HCEC 1CT (cell line): ENCODE measurements around the gene SLC2A6.
A peak's percentile ranks its signal among the peaks of the same experiment; 100 is the strongest.
"Not testable (repeated sequence)": the region's sequence is repeated elsewhere in the genome, so short reads cannot be mapped to it uniquely, and the experiment has no call there.

Experiments
- DNase-seq: peaks from one replicate; pipeline ENCODE4 v3.0.0-alpha.2; 2017

Gene SLC2A6

DNA sequence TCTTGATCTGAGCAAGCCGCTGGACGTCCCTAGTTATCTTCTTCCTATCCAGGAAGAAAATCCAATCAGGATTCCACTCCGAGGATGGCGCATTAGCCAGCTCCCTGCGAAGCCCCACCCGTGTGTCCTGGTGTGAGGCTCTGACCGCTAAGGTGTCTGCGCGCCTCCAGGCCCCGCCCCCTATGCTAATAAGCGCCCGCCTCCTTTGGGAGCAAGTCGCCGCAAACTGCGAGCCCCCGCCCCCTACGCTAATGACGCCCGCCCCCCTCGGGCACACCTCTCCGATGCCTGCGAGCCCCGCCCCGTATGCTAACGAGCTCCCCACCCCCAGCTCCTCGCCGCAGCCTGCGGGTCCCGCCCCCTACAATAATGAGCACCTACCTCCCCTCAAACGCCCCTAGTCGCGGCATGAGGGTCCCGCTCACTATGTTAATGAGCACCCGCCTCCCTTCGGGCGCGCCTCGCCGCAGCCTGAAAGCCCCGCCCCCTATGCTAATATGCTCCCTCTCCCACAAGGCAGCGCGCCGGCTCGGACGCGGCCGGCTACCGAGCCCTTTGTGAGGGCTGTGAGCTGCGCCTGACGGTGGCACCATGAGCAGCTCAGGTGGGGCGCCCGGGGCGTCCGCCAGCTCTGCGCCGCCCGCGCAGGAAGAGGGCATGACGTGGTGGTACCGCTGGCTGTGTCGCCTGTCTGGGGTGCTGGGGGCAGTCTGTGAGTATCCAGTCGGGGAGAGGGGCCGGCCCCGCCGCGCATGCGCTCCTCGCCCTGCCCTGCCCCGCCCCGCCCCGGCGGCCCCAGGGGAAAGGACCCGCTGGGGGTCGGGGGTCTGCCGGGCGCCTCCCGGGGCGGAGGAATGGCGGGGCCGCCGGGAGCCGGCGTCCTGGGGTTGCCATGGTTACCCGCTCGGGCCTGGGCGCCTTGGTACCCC, 19.2 kb downstream of the SLC2A6 start, which contains the start of gene CACFD1:
Gene CACFD1, plus strand, starts transcription at position 503 of the 929 bp plus-strand sequence. Its CDS starts 89 bp downstream, at position 592.
- DNase-seq, result peak; percentile 88

DNA sequence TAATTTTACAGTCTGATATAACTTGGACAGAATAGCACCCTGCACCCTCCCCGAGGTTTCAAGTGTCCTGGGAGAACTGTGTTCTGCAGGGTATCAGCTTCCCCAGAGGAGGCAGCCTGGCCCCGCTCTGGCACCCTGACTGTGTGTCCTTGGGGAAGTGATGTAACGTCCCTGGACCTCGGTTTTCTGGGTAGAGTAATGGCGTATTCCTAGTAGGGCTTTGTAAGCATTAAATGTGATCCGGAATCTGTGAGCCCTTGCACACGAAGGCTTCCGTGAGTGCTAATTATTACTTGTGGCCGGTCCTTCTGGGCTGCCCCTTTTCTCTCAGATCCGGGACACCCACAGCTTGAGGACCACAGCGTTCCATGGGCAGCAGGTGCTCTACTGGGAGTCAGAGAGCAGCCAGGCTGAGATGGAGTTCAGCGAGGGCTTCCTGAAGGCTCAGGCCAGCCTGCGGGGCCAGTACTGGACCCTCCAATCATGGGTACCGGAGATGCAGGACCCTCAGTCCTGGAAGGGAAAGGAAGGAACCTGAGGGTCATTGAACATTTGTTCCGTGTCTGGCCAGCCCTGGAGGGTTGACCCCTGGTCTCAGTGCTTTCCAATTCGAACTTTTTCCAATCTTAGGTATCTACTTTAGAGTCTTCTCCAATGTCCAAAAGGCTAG, 20.1 kb downstream of the SLC2A6 start:
- DNase-seq, result no peak

DNA sequence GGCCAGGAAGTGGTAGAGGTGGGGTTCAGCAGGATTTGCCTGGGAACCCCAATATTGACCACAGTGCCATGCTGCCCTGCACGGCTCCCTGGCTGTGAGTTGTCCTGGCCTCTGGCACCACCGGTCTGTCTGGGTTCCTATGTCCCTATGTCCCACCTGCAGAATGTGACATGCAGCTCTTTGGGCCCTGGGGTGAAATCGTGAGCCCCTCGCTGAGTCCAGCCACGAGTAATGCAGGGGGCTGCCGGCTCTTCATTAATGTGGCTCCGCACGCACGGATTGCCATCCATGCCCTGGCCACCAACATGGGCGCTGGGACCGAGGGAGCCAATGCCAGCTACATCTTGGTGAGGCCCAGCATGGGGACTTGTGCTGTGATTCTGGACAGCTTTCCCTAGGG, 21.2 kb downstream of the SLC2A6 start:
- DNase-seq, result no peak

DNA sequence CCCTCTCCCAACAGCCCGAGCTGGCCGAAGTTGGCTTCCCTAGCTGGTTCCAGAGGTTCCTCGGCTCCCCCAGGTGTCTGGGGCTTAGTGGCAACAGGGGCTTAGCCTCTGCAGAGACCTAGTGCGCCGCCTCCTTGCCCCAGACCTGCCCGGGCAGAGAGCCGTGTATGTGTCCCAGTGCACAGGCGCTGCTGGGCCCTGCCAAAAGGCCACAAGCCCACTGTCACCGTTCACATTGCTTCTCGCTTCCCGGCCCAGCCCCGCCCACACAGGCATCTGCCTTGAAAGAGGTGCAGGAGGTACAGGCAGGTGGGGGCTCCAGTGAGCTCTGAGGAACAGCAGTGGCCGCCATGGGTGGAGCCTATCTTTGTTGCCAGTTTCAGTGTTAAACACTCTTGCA, 21.7 kb downstream of the SLC2A6 start:
- no peak for DNase-seq

DNA sequence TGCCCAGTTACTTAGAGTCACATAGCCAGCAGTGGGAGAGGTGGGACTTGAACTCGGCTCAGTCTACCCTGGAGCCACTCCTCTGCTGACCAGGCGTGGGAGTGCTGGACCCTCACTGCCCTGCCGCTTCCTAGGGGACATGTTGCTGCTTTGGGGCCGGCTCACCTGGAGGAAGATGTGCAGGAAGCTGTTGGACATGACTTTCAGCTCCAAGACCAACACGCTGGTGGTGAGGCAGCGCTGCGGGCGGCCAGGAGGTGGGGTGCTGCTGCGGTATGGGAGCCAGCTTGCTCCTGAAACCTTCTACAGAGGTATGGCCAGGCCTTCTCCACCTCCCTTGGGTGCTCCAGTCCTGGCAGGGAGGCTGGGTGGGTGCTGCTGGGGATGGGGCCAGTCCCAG, 22.5 kb downstream of the SLC2A6 start:
- no peak for DNase-seq

DNA sequence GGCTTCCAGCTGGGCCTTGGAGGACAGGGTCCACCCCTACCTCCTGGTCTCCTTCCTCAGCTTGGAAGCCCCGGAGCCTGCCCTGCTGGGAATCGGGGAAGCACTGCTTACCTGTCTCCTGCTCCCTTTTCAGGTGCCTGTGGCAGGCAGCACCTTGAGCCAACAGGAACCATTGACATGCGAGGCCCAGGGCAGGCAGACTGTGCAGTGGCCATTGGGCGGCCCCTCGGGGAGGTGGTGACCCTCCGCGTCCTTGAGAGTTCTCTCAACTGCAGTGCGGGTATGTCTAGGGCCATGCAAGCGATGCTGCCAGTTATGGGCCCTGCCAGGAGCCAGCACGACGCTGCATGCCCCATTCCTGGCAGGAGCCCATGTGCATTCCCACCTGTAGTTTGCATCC, 23.0 kb downstream of the SLC2A6 start:
- no peak for DNase-seq

DNA sequence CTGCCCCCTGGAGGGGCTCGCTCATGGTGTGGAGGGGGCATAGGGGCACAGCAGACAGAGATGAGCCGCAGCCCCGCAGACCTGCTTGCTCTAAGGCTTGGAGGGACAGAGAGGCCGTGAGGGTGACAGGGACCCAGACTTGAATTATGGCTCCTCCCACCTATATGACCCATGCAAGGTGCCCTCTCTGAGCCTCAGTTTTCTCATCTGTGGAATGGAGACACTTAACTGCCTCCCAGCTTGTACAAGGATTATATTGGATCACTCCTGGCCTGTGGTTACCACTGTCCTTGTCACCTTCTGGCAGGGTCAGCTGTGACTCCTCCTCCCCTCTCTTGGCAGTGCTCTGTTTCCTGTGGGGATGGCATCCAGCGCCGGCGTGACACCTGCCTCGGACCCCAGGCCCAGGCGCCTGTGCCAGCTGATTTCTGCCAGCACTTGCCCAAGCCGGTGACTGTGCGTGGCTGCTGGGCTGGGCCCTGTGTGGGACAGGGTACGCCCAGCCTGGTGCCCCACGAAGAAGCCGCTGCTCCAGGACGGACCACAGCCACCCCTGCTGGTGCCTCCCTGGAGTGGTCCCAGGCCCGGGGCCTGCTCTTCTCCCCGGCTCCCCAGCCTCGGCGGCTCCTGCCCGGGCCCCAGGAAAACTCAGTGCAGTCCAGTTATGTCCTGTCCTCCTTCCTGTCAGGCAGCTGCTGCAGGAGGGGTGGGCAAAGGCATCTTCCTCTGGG, 23.8 kb downstream of the SLC2A6 start:
- DNase-seq, result no peak

DNA sequence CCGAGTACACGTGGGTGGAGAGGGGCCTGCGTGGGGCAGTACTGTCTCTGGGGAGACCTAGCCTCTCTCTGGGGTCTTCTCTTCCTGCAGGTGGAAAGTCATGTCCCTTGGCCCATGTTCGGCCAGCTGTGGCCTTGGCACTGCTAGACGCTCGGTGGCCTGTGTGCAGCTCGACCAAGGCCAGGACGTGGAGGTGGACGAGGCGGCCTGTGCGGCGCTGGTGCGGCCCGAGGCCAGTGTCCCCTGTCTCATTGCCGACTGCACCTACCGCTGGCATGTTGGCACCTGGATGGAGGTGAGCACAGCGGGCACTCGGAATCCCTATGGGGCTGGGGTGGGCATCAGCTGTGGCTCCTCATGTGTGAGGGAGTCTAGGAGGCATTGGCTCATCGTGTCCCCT, 24.6 kb downstream of the SLC2A6 start:
- DNase-seq, result no peak

DNA sequence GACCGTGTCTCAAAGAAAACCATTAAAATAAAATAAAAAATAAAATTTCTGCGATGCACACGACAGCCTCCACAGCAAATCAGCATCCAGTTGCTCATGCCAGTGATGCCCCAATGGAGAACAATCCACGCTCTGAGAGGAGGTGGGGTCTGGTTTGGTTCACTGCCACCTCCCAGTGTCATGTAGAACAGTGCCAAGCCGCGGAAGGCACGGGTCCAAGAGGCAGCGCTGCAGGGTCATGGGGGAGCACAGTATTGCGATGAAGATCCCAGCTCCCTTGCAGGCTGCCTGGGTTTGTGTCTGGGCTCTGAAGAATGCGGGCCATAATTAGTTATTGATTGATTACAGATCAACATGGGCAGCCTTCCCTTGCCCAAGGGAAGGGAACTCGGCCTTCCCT, 25.2 kb downstream of the SLC2A6 start:
- no peak for DNase-seq

DNA sequence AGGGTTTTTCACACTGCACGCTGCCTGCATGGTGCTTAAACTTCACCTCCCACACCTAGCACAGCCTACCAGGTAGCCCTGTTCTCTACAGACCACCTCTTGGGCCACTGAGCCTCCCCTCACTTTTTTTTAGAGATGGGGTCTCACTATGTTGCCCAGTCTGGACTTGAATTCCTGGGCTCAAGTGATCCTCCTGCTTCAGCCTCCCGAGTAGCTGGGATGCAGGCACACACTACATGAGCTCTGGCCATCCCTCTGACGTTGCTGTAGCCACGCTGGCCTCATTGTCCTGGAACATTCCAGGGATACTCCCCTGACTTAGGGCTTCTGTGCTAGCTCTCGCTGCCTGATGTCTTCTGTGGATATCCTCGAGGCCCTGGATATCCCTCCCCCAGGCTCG, 26.3 kb downstream of the SLC2A6 start:
- DNase-seq, result no peak

DNA sequence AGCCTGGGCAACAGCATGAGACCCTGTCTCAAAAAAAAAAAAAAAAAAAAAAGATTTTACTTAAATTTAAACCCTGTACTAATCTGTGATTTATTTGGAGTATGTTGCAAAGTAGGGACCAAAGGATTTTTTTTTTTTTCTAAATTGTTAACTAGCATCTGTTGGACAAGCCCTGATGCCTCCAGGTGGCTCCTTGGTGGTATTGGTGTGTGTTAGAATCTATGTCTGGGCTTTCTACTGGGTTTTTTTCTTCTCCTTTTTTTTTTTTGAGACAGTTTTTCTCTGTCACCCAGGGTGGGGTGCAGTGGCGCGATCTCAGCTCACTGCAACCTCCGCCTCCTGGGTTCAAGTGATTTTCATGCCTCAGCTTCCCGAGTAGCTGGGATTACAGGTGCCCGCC, 27.0 kb downstream of the SLC2A6 start:
- not testable (repeated sequence) for DNase-seq

DNA sequence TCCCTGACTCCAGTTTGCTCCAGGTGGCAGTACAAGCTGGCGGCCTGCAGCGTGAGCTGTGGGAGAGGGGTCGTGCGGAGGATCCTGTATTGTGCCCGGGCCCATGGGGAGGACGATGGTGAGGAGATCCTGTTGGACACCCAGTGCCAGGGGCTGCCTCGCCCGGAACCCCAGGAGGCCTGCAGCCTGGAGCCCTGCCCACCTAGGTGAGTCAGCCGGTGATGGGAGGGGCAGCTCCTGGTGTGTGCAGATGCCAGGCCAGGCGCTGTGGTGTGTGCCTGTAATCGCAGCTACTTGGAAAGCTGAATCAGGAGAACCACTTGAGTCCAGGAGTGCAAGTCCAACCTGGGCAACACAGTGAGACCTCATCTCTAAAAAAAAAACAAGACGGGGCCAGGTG, 29.1 kb downstream of the SLC2A6 start:
- DNase-seq, result no peak

DNA sequence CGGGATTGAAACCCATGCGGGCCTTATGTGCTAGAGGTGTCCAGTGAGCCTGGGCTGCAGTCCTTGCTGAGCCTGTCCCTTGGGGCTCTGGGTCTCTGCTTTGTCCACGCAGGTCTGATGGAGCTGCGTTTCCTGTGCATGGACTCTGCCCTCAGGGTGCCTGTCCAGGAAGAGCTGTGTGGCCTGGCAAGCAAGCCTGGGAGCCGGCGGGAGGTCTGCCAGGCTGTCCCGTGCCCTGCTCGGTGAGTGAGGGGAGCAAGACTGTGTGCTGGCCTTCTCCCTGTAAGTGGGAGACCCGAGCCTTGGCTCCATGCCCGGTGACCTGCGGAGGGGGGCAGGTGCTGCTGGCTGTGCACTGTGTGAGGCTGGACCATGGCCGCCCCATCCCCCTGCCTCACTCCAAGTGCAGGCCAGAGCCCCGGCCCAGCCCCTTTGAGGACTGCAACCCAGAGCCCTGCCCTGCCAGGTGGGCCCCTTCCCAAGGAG, 30.4 kb downstream of the SLC2A6 start:
- no peak for DNase-seq

DNA sequence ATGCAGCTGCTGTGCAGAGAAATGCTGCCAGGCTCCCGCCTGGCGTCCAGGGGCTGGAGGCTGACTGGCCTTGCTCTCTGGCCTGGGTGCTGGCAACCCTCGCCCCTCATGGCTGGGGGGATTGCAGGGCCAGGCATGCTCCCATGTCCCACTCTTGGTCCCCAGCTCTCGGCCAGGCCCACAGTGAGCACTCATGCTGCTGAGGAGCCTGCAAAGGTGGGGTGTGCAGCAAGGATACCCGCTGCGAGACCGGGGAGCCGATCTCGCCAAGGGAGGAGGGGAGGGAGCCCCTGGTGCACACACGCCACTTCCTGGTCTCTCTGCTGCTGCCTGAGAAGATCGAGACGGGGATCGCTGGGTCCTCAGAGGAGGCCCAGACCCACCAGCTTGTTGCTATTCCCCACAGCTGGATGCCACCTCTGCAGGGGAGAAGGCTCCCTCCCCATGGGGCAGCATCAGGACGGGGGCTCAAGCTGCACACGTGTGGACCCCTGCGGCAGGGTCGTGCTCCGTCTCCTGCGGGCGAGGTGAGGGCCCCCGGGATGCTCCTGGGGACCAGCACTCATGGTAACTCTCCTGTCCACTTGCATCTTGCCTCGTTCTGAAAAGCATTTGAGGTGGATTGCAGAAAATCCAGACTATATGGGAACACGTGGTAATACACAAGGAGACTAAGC, 33.5 kb downstream of the SLC2A6 start:
- DNase-seq, result no peak

DNA sequence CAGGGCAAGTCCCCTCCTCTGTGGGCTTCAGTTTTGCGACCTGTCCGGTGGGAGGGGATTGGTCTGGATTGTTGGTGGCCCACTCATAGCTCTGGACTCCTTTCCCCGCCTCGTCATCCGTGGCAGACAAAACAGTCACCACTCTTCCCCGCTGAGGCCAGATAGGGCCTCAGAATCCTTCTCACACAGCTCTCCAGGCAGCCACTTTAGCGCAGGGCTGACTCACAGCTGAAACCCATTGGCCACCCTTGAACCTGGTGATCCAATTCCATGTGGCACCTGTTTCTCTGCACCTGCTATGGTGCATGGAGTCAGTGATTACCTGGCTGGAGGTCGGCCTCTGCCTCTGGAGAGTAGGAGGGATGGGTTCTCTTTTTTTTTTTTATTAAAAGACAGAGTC, 34.9 kb downstream of the SLC2A6 start:
- DNase-seq, result no peak

DNA sequence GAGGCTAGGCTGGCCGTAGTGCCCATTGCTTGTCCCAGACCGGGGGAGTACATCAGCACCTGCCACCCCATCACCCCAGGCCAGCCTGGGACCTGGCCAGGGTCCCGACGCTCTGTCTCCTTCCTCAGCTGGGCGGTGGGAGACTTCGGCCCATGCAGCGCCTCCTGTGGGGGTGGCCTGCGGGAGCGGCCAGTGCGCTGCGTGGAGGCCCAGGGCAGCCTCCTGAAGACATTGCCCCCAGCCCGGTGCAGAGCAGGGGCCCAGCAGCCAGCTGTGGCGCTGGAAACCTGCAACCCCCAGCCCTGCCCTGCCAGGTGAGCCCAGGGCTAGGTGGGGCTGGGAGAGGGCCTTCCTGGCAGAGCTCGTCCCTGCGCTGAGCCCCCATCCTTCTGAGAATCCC, 35.7 kb downstream of the SLC2A6 start:
- no peak for DNase-seq

DNA sequence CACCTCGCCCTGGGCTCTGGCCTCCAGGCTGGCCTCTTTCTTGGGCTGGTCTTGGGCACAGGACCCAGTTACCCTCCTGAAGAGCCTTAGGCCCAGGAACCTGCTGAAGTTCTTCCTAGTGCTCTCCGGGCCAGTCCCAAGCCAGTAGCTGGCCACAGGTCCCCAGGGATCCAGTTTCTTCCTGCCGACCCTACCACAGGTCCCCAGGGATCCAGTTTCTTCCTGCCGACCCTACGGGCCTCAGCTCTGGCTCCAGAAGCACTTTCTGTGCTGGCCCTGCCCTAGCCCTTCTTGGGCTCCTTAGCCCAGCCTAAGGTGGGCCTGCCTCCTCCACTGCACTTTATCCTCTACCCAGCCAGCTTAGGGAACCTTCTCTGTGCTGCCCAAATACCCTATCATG, 37.3 kb downstream of the SLC2A6 start:
- no peak for DNase-seq

DNA sequence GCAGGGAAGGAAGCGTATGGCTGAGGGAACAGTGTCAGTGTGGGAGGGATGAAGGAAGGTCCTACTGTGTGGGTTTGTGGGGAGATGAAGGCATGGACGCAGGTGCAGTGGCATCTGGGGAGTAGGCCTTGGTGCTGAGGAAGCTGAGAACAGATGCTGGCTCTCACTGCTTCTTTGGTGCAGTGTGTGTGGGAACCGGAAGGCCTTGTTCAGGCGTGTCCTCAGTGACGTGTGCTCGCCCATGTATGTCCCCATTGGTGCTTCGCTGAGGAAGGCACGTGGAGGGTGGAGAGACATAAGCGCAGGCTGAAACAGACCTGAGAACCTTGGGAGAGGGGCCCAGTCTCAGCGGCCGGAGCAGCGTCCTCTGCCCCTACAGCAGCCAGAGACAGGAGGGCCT, 38.0 kb downstream of the SLC2A6 start:
- no peak for DNase-seq

DNA sequence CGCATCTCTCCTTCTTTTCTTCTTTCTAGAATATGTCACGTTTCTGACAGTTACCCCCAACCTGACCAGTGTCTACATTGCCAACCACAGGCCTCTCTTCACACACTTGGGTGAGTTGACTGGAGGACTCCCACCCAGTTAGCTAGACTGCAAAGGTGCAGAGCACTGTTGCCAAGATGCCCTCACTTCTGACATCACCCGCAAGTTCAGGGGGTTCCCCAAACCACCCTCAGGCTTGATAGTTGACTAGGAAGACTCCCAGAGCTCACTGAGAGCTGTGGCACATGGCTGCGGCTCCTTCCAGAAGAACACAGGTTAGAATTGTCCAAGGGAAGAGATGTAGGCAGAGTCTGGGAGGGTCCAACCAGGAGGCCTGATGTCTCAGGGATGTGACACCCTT, 39.6 kb downstream of the SLC2A6 start:
- DNase-seq, result no peak

DNA sequence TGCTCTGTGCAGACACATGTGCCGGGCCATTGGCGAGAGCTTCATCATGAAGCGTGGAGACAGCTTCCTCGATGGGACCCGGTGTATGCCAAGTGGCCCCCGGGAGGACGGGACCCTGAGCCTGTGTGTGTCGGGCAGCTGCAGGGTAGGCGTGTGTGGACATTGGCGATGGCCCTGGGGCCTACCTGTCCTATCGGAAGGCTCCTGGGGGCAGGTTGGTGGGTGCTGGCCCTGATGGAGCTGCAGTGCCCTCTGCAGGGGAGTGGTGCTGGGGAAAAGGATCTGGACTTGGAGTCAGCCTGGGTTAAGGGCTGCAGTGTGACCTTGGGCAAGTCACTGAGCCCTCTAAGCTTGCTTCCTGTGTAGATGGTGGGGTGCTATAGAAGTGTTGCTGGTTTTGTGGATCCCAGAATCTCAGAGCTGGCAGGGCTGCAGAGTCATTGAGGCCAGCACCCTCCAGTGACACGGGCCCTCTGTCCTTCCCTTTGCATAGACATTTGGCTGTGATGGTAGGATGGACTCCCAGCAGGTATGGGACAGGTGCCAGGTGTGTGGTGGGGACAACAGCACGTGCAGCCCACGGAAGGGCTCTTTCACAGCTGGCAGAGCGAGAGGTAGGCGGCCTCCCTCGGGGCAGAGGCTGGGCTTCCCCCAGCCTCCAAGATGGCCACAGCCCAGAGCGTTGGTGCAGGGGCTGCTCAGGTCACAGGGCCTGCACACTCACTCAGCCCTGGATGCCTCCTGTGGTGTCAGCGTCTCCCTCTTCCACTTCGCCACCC, 41.0 kb downstream of the SLC2A6 start:
- no peak for DNase-seq

DNA sequence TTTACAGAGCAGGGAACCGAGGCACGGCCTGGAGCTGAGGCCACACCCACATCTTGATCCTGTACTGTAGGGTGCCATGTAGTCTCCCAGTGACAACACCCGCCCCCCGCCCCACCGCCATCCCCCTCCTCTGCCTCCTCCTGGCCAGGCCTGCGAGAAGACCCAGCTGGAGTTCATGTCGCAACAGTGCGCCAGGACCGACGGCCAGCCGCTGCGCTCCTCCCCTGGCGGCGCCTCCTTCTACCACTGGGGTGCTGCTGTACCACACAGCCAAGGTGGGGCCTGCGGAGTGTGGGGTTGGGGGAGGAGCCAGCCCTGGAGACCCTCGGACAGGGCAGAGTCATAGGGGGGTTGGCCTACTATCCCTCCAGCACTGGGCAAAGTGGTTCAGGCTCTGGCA, 42.2 kb downstream of the SLC2A6 start:
- no peak for DNase-seq

DNA sequence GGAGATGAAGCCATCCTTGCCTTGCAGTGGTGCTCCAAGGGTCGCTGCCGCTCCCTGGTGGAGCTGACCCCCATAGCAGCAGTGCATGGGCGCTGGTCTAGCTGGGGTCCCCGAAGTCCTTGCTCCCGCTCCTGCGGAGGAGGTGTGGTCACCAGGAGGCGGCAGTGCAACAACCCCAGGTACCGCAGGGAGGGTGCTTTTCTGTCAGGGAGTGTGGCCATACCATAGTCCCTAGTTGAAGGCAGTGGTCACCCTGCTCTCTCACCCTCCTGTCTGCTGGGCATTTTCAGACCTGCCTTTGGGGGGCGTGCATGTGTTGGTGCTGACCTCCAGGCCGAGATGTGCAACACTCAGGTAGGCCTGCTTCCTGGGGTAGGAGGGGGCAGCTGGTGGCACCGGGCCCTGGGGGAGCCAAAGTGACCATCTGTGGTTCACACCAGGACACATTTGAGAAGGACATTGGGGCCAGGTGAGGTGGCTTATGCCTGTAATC, 45.5 kb downstream of the SLC2A6 start:
- DNase-seq, result no peak
